SU-DHL-6 (cell line): ENCODE data around the gene PEDS1.

Experiments used
- H2AFZ ChIP-seq: fragments of 200-600 bp; sonication (generic); 2 replicates; pipeline ENCODE4 v1.6.1; 2014; ENCODE audit warnings: low read depth, mild to moderate bottlenecking, moderate library complexity, mixed read lengths, antibody characterized with exemption, low read length; ENCODE audit not compliant: severe bottlenecking
- H3F3A ChIP-seq: fragments of 200-600 bp; shearing (Covaris generic); 2 replicates; pipeline ENCODE4 v1.6.0; 2016; ENCODE audit warnings: antibody characterized with exemption, mild to moderate bottlenecking; ENCODE audit not compliant: insufficient read depth
- H3K27ac ChIP-seq: fragments of 200-600 bp; sonication (generic); 2 replicates; pipeline ENCODE4 v1.5.1; 2016; ENCODE audit warnings: low read depth, mild to moderate bottlenecking, low read length, moderate library complexity, mixed read lengths
- H3K27me3 ChIP-seq: fragments of 200-600 bp; sonication (generic), shearing (Covaris generic); 2 replicates; pipeline ENCODE4 v1.6.0; 2014; ENCODE audit warnings: mild to moderate bottlenecking, low read length
- H3K36me3 ChIP-seq: fragments of 200-600 bp; sonication (generic); 2 replicates; pipeline ENCODE4 v1.6.1; 2014; ENCODE audit warnings: mild to moderate bottlenecking, low read length, mixed read lengths
- H3K4me2 ChIP-seq: fragments of 300-600, 200-600 bp; shearing (Covaris generic), sonication (generic); 2 replicates; pipeline ENCODE4 v1.6.0; 2014; ENCODE audit warnings: low read length, low read depth, mild to moderate bottlenecking; ENCODE audit not compliant: poor library complexity, severe bottlenecking
- H3K4me3 ChIP-seq: fragments of 200-600 bp; sonication (generic); 2 replicates; pipeline ENCODE4 v1.5.1; 2014; ENCODE audit warnings: antibody characterized with exemption, low read length, mild to moderate bottlenecking, mixed read lengths; ENCODE audit not compliant: insufficient read depth, poor library complexity, severe bottlenecking
- H3K79me2 ChIP-seq: fragments of 200-600 bp; sonication (generic); 2 replicates; pipeline ENCODE4 v1.6.1; 2014; ENCODE audit warnings: mild to moderate bottlenecking, low read length, moderate library complexity; ENCODE audit not compliant: insufficient read depth
- H3K9ac ChIP-seq: fragments of 200-600 bp; sonication (generic); 2 replicates; pipeline ENCODE4 v1.7.0; 2014; ENCODE audit warnings: mild to moderate bottlenecking, low read length
- H3K9me2 ChIP-seq: fragments of 200-600 bp; sonication (generic); replicated peaks from 2 replicates; pipeline ENCODE4 v1.6.1; 2014; ENCODE audit warnings: low read length; ENCODE audit not compliant: insufficient read depth
- H3K9me3 ChIP-seq: fragments of 200-600 bp; sonication (generic); 2 replicates; pipeline ENCODE4 v1.6.1; 2014; ENCODE audit warnings: low read length, mixed read lengths; ENCODE audit not compliant: insufficient read depth
- H4K20me1 ChIP-seq: fragments of 200-600 bp; sonication (generic); 2 replicates; pipeline ENCODE4 v1.6.1; 2014; ENCODE audit warnings: low read depth, mild to moderate bottlenecking, antibody characterized with exemption, low read length, moderate library complexity, mixed read lengths
- CTCF ChIP-seq: fragments of 200-600 bp; sonication (generic); IDR thresholded peaks from one replicate; pipeline ENCODE4 v1.5.1; 2017; ENCODE audit warnings: antibody characterized with exemption, mild to moderate bottlenecking, low read length, moderate library complexity; ENCODE audit not compliant: insufficient read depth, poor library complexity, severe bottlenecking
- EZH2phosphoT487 ChIP-seq: fragments of 200-600 bp; sonication (generic), shearing (Covaris generic); conservative IDR thresholded peaks from 2 replicates; pipeline ENCODE4 v1.6.1; 2018; ENCODE audit warnings: mild to moderate bottlenecking, antibody characterized with exemption, low read length, moderate library complexity, mixed read lengths

PEDS1 gene

GRCh38 chr20:50146214-50146613 is 7.3 kb downstream of the PEDS1 start:
- no peaks in the 10 kb centered on the region for H3F3A ChIP-seq
- no peaks in the 10 kb centered on the region for H4K20me1 ChIP-seq
- no peaks in the 10 kb centered on the region for H3K36me3 ChIP-seq
- no peak overlapping the region for H2AFZ ChIP-seq
- no peaks in the 10 kb centered on the region for H3K9me2 ChIP-seq
- H3K4me3 ChIP-seq = no peak overlapping the region
- TF ChIP-seq EZH2phosphoT487 = no peak
- no peak for TF ChIP-seq CTCF
- no peak overlapping the region for H3K9ac ChIP-seq
- H3K27me3 ChIP-seq = no peaks in the 10 kb centered on the region
- H3K79me2 ChIP-seq = peaks cover 9% of the 10 kb centered on the region; the same call in 1 of the 2 replicates
- H3K27ac ChIP-seq = no peak overlapping the region
- no peak overlapping the region for H3K4me2 ChIP-seq
- H3K9me3 ChIP-seq = no peaks in the 10 kb centered on the region

GRCh38 chr20:50145566-50145965 is 8.0 kb downstream of the PEDS1 start:
- Histone ChIP-seq H3F3A (no peaks in the 10 kb centered on the region), H3K27me3 (no peaks in the 10 kb centered on the region), H3K4me2 (no peak overlapping the region), H3K9ac (no peak overlapping the region), H3K4me3 (no peak overlapping the region), H2AFZ (no peak overlapping the region), H3K9me2 (no peaks in the 10 kb centered on the region), H3K36me3 (no peaks in the 10 kb centered on the region), H3K27ac (no peak overlapping the region), H4K20me1 (no peaks in the 10 kb centered on the region), H3K9me3 (no peaks in the 10 kb centered on the region), H3K79me2 (peaks cover 9% of the 10 kb centered on the region; the same call in 1 of the 2 replicates)
- TF ChIP-seq EZH2phosphoT487 = no peak
- no peak for TF ChIP-seq CTCF

GRCh38 chr20:50144362-50144761 is 9.2 kb downstream of the PEDS1 start:
- Histone ChIP-seq H3K27ac (no peak overlapping the region), H4K20me1 (no peaks in the 10 kb centered on the region), H3K9me3 (no peaks in the 10 kb centered on the region), H3K27me3 (no peaks in the 10 kb centered on the region), H3F3A (no peaks in the 10 kb centered on the region), H3K4me2 (no peak overlapping the region), H3K9ac (no peak overlapping the region), H2AFZ (no peak overlapping the region), H3K4me3 (no peak overlapping the region), H3K36me3 (no peaks in the 10 kb centered on the region), H3K79me2 (peaks cover 9% of the 10 kb centered on the region; the same call in 1 of the 2 replicates), H3K9me2 (no peaks in the 10 kb centered on the region)
- TF ChIP-seq EZH2phosphoT487 (no peak), CTCF (no peak)
